ENCODE measurements around the gene LILRA5. TPM values are rescaled to one million over a fixed set of nuclear protein-coding genes. Genes with fewer than 3 reads are reported as not detected.

Gene LILRA5
- total RNA-seq, 1 donor from 2014 or later: not detected

DNA sequence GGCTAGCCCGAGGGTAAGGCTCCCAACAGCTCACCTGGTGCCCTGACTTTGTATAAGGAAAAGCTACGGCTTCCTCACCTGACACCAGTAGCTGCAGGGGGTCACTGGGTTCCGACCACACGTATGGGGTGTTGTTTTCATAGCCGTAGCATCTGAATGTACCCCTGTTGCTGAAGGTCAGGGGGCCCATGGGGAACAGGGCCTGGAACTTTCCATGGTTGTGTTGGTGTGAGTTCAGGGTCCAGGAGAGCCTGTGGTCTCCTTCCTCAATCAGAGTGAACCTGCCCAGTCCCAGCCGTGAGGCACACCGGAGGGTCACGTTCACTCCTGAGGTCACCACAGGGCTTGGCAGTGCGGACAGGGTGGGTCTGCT, 24.9 kb upstream of the LILRA5 start:
- Mint-ChIP-seq H3K36me3 (ENCODE audit: low read depth, unreplicated experiment) (no peaks in the 10 kb centered on the region), H3K4me1 (ENCODE audit: low read depth, unreplicated experiment) (no peaks in the 10 kb centered on the region), H3K27ac (ENCODE audit: unreplicated experiment) (no peak overlapping the region), H3K27me3 (ENCODE audit: low read depth, unreplicated experiment) (peaks cover 29% of the 10 kb centered on the region), H3K9me3 (ENCODE audit: unreplicated experiment) (peaks cover 3% of the 10 kb centered on the region), H3K4me3 (ENCODE audit: unreplicated experiment) (no peak overlapping the region)
- Histone ChIP-seq H3K27ac (ENCODE audit: low read depth, low read length) (no peak overlapping the region), H3K9ac (ENCODE audit: low read length) (no peak overlapping the region), H3K4me3 (ENCODE audit: insufficient read depth, low read depth, low read length) (no peak overlapping the region), H3K9me3 (ENCODE audit: insufficient read depth, low read depth, low read length) (peaks cover 3% of the 10 kb centered on the region), H3K27me3 (ENCODE audit: insufficient read depth, low read length) (no peaks in the 10 kb centered on the region), H3K36me3 (ENCODE audit: insufficient read depth, low read length) (no peaks in the 10 kb centered on the region), H2AFZ (ENCODE audit: low read depth, low read length) (no peak overlapping the region), H3K4me1 (ENCODE audit: insufficient read depth, low read length) (no peaks in the 10 kb centered on the region), H4K20me1 (ENCODE audit: insufficient read depth, low read length) (no peaks in the 10 kb centered on the region), H3K79me2 (ENCODE audit: insufficient read depth, low read length) (no peaks in the 10 kb centered on the region), H3K4me2 (ENCODE audit: low read length) (no peak overlapping the region)
- no peak for FAIRE-seq
- no peak for DNase-seq (ENCODE audit: low read depth)
- TF ChIP-seq EZH2 (IDR thresholded peaks at IDR 0.05; ENCODE audit: insufficient read depth, low read length): no peak
- TF ChIP-seq, protein P1, sequence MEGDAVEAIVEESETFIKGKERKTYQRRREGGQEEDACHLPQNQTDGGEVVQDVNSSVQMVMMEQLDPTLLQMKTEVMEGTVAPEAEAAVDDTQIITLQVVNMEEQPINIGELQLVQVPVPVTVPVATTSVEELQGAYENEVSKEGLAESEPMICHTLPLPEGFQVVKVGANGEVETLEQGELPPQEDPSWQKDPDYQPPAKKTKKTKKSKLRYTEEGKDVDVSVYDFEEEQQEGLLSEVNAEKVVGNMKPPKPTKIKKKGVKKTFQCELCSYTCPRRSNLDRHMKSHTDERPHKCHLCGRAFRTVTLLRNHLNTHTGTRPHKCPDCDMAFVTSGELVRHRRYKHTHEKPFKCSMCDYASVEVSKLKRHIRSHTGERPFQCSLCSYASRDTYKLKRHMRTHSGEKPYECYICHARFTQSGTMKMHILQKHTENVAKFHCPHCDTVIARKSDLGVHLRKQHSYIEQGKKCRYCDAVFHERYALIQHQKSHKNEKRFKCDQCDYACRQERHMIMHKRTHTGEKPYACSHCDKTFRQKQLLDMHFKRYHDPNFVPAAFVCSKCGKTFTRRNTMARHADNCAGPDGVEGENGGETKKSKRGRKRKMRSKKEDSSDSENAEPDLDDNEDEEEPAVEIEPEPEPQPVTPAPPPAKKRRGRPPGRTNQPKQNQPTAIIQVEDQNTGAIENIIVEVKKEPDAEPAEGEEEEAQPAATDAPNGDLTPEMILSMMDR (IDR thresholded peaks at IDR 0.05; ENCODE audit: insufficient read depth, low read depth, low read length): no peak

DNA sequence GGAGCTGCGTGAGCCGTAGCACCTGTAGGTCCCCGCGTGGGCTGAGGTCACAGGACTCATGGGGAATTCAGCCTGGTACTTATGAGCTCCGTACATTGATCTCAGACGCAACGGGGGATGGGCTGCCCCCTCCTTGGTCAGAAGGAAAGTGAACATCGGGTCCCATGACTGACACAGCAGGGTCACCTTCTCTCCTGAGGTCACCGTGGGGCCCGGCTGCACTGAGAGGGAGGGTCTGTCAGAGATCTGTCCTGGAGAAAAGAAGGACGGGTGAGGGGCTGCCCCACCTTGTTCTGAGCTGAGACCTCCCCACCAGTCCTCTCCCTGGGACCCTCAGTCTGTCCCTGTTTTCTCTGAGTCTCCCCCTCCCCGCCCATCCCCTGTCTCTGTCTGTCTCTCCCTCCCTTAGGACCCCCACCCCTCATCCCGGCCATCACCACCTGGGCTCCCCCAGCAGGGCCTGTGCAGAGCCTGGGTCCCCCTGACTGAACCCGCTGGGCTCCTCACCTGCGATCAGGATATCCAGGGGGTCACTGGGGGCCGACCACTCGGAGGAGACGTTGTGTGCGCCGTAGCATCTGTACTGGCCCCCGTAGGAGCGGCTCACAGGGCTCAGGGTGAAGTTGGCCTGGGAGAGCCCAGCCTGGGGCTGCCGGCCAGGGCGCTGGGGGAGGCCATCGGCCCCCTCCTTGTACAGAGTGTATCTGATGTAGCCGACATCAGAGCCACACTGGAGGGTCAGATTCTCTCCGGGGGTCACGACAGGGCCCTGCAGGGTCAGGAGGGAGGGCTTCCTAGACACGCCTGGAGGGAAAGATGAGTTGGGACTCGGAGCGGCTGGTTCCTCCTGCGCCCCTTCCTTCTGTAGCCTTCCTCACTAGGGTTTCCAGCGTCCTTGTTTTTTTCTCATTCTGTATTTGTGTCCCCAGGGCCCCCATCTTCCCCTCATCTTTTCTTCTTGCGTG, 24.2 kb upstream of the LILRA5 start:
- no peaks in the 10 kb centered on the region for H3K36me3 Mint-ChIP-seq (ENCODE audit: low read depth, unreplicated experiment)
- Histone ChIP-seq H2AFZ (ENCODE audit: low read depth, low read length) (no peak overlapping the region), H3K4me1 (ENCODE audit: insufficient read depth, low read length) (no peaks in the 10 kb centered on the region), H3K9me3 (ENCODE audit: insufficient read depth, low read depth, low read length) (peaks cover 3% of the 10 kb centered on the region), H3K4me2 (ENCODE audit: low read length) (no peak overlapping the region), H3K4me3 (ENCODE audit: insufficient read depth, low read depth, low read length) (no peak overlapping the region), H3K9ac (ENCODE audit: low read length) (no peak overlapping the region), H3K27me3 (ENCODE audit: insufficient read depth, low read length) (no peaks in the 10 kb centered on the region), H4K20me1 (ENCODE audit: insufficient read depth, low read length) (no peaks in the 10 kb centered on the region), H3K36me3 (ENCODE audit: insufficient read depth, low read length) (no peaks in the 10 kb centered on the region), H3K79me2 (ENCODE audit: insufficient read depth, low read length) (no peaks in the 10 kb centered on the region), H3K27ac (ENCODE audit: low read depth, low read length) (no peak overlapping the region)
- no peak for FAIRE-seq
- no peak for TF ChIP-seq EZH2 (IDR thresholded peaks at IDR 0.05; ENCODE audit: insufficient read depth, low read length)
- TF ChIP-seq, protein P1 (IDR thresholded peaks at IDR 0.05; ENCODE audit: insufficient read depth, low read depth, low read length): no peak
- H3K27ac Mint-ChIP-seq (ENCODE audit: unreplicated experiment): no peak overlapping the region
- no peak for DNase-seq (ENCODE audit: low read depth)
- no peaks in the 10 kb centered on the region for H3K4me1 Mint-ChIP-seq (ENCODE audit: low read depth, unreplicated experiment)
- peaks cover 33% of the 10 kb centered on the region for H3K27me3 Mint-ChIP-seq (ENCODE audit: low read depth, unreplicated experiment)
- peaks cover 3% of the 10 kb centered on the region for H3K9me3 Mint-ChIP-seq (ENCODE audit: unreplicated experiment)
- H3K4me3 Mint-ChIP-seq (ENCODE audit: unreplicated experiment): no peak overlapping the region
